Liver (tissue), 9 donors: Measurements from ENCODE around the gene WDR7. TPM values are rescaled to one million over a fixed set of nuclear protein-coding genes. Genes with fewer than 3 reads are reported as not detected.

Experiments
- DNase-seq: peaks from one replicate; pipeline ENCODE4 v3.0.0-alpha.2; 2017; ENCODE audit warnings: low spot score
- H3K27ac ChIP-seq, 2 donors: one replicate each; pipeline ENCODE4 v1.7.0; 2013; ENCODE audit warnings: inconsistent platforms in 2 of 2, low read length in 2 of 2, control low read depth in 1 of 2, low read depth in 1 of 2, mild to moderate bottlenecking in 1 of 2
- H3K27me3 ChIP-seq, 4 donors: one replicate each; pipeline versions ENCODE4 v1.6.1 to v1.7.0; 2013; ENCODE audit warnings: low read length in 3 of 4, inconsistent platforms in 1 of 4, mild to moderate bottlenecking in 1 of 4, moderate library complexity in 1 of 4; ENCODE audit not compliant: control insufficient read depth in 4 of 4, insufficient read depth in 4 of 4
- H3K36me3 ChIP-seq, 4 donors: one replicate each; pipeline versions ENCODE4 v1.6.1 to v1.7.0; 2013; ENCODE audit warnings: low read length in 3 of 4, mild to moderate bottlenecking in 3 of 4, low read depth in 1 of 4, moderate library complexity in 1 of 4; ENCODE audit not compliant: control insufficient read depth in 4 of 4, insufficient read depth in 3 of 4
- H3K4me1 ChIP-seq, 4 donors: one replicate each; pipeline versions ENCODE4 v1.6.1 to v1.7.0; 2013; ENCODE audit warnings: low read length in 3 of 4, mild to moderate bottlenecking in 3 of 4, moderate library complexity in 1 of 4; ENCODE audit not compliant: control insufficient read depth in 4 of 4, insufficient read depth in 4 of 4
- H3K4me3 ChIP-seq, 3 donors: one replicate each; pipeline versions ENCODE4 v1.6.1 to v1.7.0; 2013; ENCODE audit warnings: low read length in 3 of 3, control low read depth in 1 of 3, low read depth in 1 of 3, mild to moderate bottlenecking in 1 of 3
- H3K9ac ChIP-seq, 2 donors: one replicate each; pipeline ENCODE4 v1.7.0; 2013; ENCODE audit warnings: low read length in 2 of 2, mild to moderate bottlenecking in 2 of 2, moderate library complexity in 2 of 2, control low read depth in 1 of 2, low read depth in 1 of 2
- H3K9me3 ChIP-seq, 4 donors: one replicate each; pipeline versions ENCODE4 v1.6.1 to v1.7.0; 2013; ENCODE audit warnings: low read length in 3 of 4; ENCODE audit not compliant: control insufficient read depth in 4 of 4
- ATF3 ChIP-seq: IDR thresholded peaks from 2 replicates; pipeline ENCODE4 v1.6.1; 2016; ENCODE audit warnings: antibody characterized with exemption
- CTCF ChIP-seq: fragments of 150-350 bp; IDR thresholded peaks from 2 replicates; pipeline ENCODE4 v1.5.1; 2017; ENCODE audit warnings: improper control_type of control experiment, low read depth, low read length; ENCODE audit not compliant: missing input control
- EGR1 ChIP-seq, 2 donors: IDR thresholded peaks; 2 replicates each; pipeline ENCODE4 v1.6.1; 2016 to 2018; ENCODE audit warnings: antibody characterized with exemption in 2 of 2, low read depth in 2 of 2
- FOXA1 ChIP-seq: IDR thresholded peaks from 2 replicates; pipeline ENCODE4 v1.6.1; 2016; ENCODE audit warnings: antibody characterized with exemption
- FOXA2 ChIP-seq: IDR thresholded peaks from 2 replicates; pipeline ENCODE4 v1.6.1; 2016; ENCODE audit warnings: antibody characterized with exemption
- GABPA ChIP-seq, 2 donors: IDR thresholded peaks in 1 of 2; conservative IDR thresholded peaks in 1 of 2; 2 replicates each; pipeline ENCODE4 v1.6.1; 2016; ENCODE audit warnings: antibody characterized with exemption in 2 of 2, mild to moderate bottlenecking in 1 of 2, moderate library complexity in 1 of 2
- HNF4A ChIP-seq, 2 donors: conservative IDR thresholded peaks; 2 replicates each; pipeline ENCODE4 v1.6.1; 2016; ENCODE audit warnings: antibody characterized with exemption in 2 of 2, mild to moderate bottlenecking in 2 of 2
- HNF4G ChIP-seq: IDR thresholded peaks from 2 replicates; pipeline ENCODE4 v1.6.1; 2016; ENCODE audit warnings: antibody characterized with exemption
- JUND ChIP-seq, 2 donors: IDR thresholded peaks; 2 replicates each; pipeline ENCODE4 v1.6.1; 2016; ENCODE audit warnings: antibody characterized with exemption in 2 of 2
- NR2F2 ChIP-seq: IDR thresholded peaks from 2 replicates; pipeline ENCODE4 v1.6.1; 2016; ENCODE audit warnings: antibody characterized with exemption
- RAD21 ChIP-seq, 2 donors: IDR thresholded peaks; 2 replicates each; pipeline ENCODE4 v1.6.1; 2016; ENCODE audit warnings: antibody characterized with exemption in 2 of 2, mild to moderate bottlenecking in 2 of 2
- RXRA ChIP-seq, 2 donors: IDR thresholded peaks; 2 replicates each; pipeline ENCODE4 v1.6.1; 2017 to 2018; ENCODE audit warnings: antibody characterized with exemption in 2 of 2, mild to moderate bottlenecking in 1 of 2
- SP1 ChIP-seq: IDR thresholded peaks from 2 replicates; pipeline ENCODE4 v1.6.1; 2018; ENCODE audit warnings: antibody characterized with exemption, mild to moderate bottlenecking
- TAF1 ChIP-seq: conservative IDR thresholded peaks from 2 replicates; pipeline ENCODE4 v1.6.1; 2016; ENCODE audit warnings: antibody characterized with exemption, mild to moderate bottlenecking
- YY1 ChIP-seq: IDR thresholded peaks from 2 replicates; pipeline ENCODE4 v1.6.1; 2016; ENCODE audit warnings: antibody characterized with exemption, mild to moderate bottlenecking
- WGBS: extraction: QIAGEN DNeasy Blood & Tissue Kit; methylation state at CpG from one replicate; pipeline ENCODE4 v1.1.7; 2013; 5-methylcytosine and 5-hydroxymethylcytosine counted together
- polyA plus RNA-seq, 2 donors: library from polyadenylated mRNA; stranded (reverse) in 1 of 2; unstranded in 1 of 2; fragments of 200-250 nt in 1 of 2; fragments of >200 nt in 1 of 2; fragmentation: Nextera tagmentation in 1 of 2; extraction: Ambion mirVana in 1 of 2; gene quantifications; one replicate each; pipeline versions ENCODE4 v1.2.1 to v1.2.3, GENCODE V29; 2013 to 2015
- total RNA-seq, 2 donors: library from RNA; depleted of rRNA; stranded (reverse); fragments of >200 nt; gene quantifications; one replicate each; pipeline ENCODE4 v1.2.3, GENCODE V29; 2014
- TF ChIP-seq, protein P1 (sequence below): IDR thresholded peaks from 2 replicates; pipeline ENCODE4 v1.6.1; 2016; ENCODE audit warnings: antibody characterized with exemption
- TF ChIP-seq, protein P2 (sequence below): IDR thresholded peaks from 2 replicates; pipeline ENCODE4 v1.6.1; 2016; ENCODE audit warnings: antibody characterized with exemption
- TF ChIP-seq, protein P3 (sequence below): IDR thresholded peaks from 2 replicates; pipeline ENCODE4 v1.6.1; 2016; ENCODE audit warnings: antibody characterized with exemption, mild to moderate bottlenecking
- donor health status: healthy.
- donor health status: healthy.
- donor health status: healthy.
- donor health status: healthy.
- donor health status: healthy.

Gene WDR7
- total and polyA plus RNA-seq, 4 donors, result 4.5 to 26.6 (median 13.2) TPM

GRCh38 chr18:57062178-57062577 lies 411.0 kb downstream of the WDR7 start:
- Histone ChIP-seq H3K27me3 (no peaks in the 10 kb centered on the region), H3K9me3 (no peaks in the 10 kb centered on the region), H3K36me3 (no peaks in the 10 kb centered on the region), H3K9ac (no peak overlapping the region), H3K4me1 (no peaks in the 10 kb centered on the region), H3K4me3 (no peak overlapping the region), H3K27ac (no peak overlapping the region)
- TF ChIP-seq HNF4G (no peak), NR2F2 (no peak), RXRA (IDR thresholded peaks at IDR 0.05) (no peak), FOXA2 (no peak), HNF4A (conservative IDR thresholded peaks at IDR 0.05) (no peak), CTCF (no peak), FOXA1 (no peak), YY1 (no peak), JUND (IDR thresholded peaks at IDR 0.05) (no peak), ATF3 (no peak), SP1 (no peak), TAF1 (no peak), GABPA (IDR thresholded peaks at IDR 0.05 in 1 of 2, conservative IDR thresholded peaks at IDR 0.05 in 1 of 2) (no peak), RAD21 (IDR thresholded peaks at IDR 0.05) (no peak), EGR1 (IDR thresholded peaks at IDR 0.05; ENCODE audit: low read depth in 2 of 2) (no peak)
- TF ChIP-seq, protein P1, sequence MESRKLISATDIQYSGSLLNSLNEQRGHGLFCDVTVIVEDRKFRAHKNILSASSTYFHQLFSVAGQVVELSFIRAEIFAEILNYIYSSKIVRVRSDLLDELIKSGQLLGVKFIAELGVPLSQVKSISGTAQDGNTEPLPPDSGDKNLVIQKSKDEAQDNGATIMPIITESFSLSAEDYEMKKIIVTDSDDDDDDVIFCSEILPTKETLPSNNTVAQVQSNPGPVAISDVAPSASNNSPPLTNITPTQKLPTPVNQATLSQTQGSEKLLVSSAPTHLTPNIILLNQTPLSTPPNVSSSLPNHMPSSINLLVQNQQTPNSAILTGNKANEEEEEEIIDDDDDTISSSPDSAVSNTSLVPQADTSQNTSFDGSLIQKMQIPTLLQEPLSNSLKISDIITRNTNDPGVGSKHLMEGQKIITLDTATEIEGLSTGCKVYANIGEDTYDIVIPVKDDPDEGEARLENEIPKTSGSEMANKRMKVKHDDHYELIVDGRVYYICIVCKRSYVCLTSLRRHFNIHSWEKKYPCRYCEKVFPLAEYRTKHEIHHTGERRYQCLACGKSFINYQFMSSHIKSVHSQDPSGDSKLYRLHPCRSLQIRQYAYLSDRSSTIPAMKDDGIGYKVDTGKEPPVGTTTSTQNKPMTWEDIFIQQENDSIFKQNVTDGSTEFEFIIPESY, result no peak
- TF ChIP-seq, protein P2, sequence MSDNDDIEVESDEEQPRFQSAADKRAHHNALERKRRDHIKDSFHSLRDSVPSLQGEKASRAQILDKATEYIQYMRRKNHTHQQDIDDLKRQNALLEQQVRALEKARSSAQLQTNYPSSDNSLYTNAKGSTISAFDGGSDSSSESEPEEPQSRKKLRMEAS, result no peak
- TF ChIP-seq, protein P3, sequence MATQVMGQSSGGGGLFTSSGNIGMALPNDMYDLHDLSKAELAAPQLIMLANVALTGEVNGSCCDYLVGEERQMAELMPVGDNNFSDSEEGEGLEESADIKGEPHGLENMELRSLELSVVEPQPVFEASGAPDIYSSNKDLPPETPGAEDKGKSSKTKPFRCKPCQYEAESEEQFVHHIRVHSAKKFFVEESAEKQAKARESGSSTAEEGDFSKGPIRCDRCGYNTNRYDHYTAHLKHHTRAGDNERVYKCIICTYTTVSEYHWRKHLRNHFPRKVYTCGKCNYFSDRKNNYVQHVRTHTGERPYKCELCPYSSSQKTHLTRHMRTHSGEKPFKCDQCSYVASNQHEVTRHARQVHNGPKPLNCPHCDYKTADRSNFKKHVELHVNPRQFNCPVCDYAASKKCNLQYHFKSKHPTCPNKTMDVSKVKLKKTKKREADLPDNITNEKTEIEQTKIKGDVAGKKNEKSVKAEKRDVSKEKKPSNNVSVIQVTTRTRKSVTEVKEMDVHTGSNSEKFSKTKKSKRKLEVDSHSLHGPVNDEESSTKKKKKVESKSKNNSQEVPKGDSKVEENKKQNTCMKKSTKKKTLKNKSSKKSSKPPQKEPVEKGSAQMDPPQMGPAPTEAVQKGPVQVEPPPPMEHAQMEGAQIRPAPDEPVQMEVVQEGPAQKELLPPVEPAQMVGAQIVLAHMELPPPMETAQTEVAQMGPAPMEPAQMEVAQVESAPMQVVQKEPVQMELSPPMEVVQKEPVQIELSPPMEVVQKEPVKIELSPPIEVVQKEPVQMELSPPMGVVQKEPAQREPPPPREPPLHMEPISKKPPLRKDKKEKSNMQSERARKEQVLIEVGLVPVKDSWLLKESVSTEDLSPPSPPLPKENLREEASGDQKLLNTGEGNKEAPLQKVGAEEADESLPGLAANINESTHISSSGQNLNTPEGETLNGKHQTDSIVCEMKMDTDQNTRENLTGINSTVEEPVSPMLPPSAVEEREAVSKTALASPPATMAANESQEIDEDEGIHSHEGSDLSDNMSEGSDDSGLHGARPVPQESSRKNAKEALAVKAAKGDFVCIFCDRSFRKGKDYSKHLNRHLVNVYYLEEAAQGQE, result no peak
- WGBS, result 93% methylated on average over 4 of the region's 4 CpGs
- no peak for DNase-seq

GRCh38 chr18:57062844-57063243 lies 411.7 kb downstream of the WDR7 start:
- WGBS, result 90% methylated on average over 11 of the region's 11 CpGs
- DNase-seq, result no peak
- H3K36me3 ChIP-seq, result no peaks in the 10 kb centered on the region
- TF ChIP-seq, protein P2, result no peak
- TF ChIP-seq FOXA1 (no peak), ATF3 (no peak), FOXA2 (no peak), CTCF (no peak), SP1 (no peak), JUND (IDR thresholded peaks at IDR 0.05) (no peak), RXRA (IDR thresholded peaks at IDR 0.05) (no peak), NR2F2 (no peak), GABPA (IDR thresholded peaks at IDR 0.05 in 1 of 2, conservative IDR thresholded peaks at IDR 0.05 in 1 of 2) (no peak)
- TF ChIP-seq, protein P1, result no peak

More at GRCh38 chr18:57062844-57063243, 411.7 kb downstream of the WDR7 start:
- Histone ChIP-seq H3K27me3 (no peaks in the 10 kb centered on the region), H3K9me3 (no peaks in the 10 kb centered on the region), H3K9ac (no peak overlapping the region), H3K4me3 (no peak overlapping the region), H3K27ac (no peak overlapping the region), H3K4me1 (no peaks in the 10 kb centered on the region)
